ENCODE results near the gene TMEM31. TPM values are rescaled to one million over a fixed set of nuclear protein-coding genes. Genes with fewer than 3 reads are reported as not detected.

TMEM31 gene
- total RNA-seq, 1 donor from 2014 or later, result not detected

DNA sequence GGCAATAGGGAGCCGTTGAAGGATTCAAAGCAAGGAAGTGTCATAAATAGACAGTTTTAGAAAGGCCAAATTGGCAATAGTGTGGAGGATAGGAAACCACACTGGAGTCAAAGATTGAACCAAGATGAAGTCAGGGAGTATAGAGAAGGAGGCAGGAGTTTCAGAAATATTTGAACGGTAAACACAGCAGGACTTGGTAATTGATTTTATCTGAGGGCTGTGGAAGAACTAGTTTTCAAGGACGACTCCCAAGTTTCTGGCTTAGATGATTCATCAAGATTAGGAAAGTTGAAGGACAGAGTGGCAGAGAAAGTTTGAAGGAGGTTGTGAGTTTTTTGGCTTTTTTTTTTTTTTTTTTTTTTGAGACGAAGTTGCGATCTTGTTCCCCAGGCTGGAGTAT, 11.5 kb upstream of the TMEM31 start:
- intact Hi-C loops (cut with micrococcal nuclease), result no loop called here
- Histone ChIP-seq H3K36me3 (no peaks in the 10 kb centered on the region), H3K27me3 (ENCODE audit: low read depth) (no peaks in the 10 kb centered on the region), H3K9me3 (replicated peaks) (no peaks in the 10 kb centered on the region), H3K27ac (replicated peaks) (no peak overlapping the region), H3K4me3 (no peak overlapping the region), H3K4me1 (no peaks in the 10 kb centered on the region)
- TF ChIP-seq, protein P1, sequence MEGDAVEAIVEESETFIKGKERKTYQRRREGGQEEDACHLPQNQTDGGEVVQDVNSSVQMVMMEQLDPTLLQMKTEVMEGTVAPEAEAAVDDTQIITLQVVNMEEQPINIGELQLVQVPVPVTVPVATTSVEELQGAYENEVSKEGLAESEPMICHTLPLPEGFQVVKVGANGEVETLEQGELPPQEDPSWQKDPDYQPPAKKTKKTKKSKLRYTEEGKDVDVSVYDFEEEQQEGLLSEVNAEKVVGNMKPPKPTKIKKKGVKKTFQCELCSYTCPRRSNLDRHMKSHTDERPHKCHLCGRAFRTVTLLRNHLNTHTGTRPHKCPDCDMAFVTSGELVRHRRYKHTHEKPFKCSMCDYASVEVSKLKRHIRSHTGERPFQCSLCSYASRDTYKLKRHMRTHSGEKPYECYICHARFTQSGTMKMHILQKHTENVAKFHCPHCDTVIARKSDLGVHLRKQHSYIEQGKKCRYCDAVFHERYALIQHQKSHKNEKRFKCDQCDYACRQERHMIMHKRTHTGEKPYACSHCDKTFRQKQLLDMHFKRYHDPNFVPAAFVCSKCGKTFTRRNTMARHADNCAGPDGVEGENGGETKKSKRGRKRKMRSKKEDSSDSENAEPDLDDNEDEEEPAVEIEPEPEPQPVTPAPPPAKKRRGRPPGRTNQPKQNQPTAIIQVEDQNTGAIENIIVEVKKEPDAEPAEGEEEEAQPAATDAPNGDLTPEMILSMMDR (IDR thresholded peaks at IDR 0.05; ENCODE audit: borderline replicate concordance), result no peak
- no peak for DNase-seq

DNA sequence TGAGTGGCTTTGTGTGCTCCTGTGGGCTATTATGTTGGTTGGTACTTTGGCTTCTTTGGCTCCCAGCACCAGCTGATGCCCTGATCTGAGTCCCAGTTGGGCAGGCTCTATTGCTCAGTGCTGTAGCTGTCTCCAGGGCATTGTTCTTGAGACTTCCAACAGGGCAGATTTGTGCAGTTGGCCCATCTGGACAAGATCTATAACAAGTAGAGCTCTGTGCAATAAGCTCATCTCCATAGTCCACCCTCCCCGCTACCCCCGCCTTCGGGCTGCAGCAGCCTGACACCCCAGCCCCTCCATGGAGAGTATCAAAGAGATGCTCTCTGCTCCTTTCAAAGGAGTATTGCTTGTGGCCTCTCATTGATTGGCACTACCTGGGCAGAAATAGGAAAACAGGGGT, 5.8 kb upstream of the TMEM31 start:
- H3K27me3 ChIP-seq (ENCODE audit: low read depth), result no peaks in the 10 kb centered on the region
- no peaks in the 10 kb centered on the region for H3K36me3 ChIP-seq
- no peak overlapping the region for H3K4me3 ChIP-seq
- TF ChIP-seq, protein P1 (IDR thresholded peaks at IDR 0.05; ENCODE audit: borderline replicate concordance), result no peak
- H3K4me1 ChIP-seq, result no peaks in the 10 kb centered on the region
- H3K27ac ChIP-seq (replicated peaks), result no peak overlapping the region
- intact Hi-C loops (cut with micrococcal nuclease), result no loop called here
- DNase-seq, result no peak
- H3K9me3 ChIP-seq (replicated peaks), result no peaks in the 10 kb centered on the region

DNA sequence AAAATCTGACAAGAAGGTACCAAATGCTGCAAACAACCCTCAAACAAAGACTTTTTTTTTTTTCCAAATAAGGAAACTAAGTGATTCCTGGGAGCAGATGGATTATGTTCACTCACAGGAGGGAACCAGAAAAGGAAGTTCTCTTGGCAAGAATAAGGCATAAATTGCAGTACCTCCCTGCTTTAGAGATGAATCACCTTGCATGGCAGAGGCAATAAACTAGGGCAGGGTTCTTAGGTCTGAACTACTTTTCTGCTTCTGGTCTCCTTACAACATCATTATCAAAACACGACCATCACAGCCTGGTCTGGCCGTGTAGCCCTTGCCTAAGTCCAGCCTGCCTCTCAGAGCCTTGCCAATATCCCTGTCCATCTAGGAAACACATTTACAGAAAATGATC, 6.3 kb downstream of the TMEM31 start:
- H3K4me3 ChIP-seq, result no peak overlapping the region
- no peaks in the 10 kb centered on the region for H3K27me3 ChIP-seq (ENCODE audit: low read depth)
- H3K27ac ChIP-seq (replicated peaks), result no peak overlapping the region
- TF ChIP-seq, protein P1 (IDR thresholded peaks at IDR 0.05; ENCODE audit: borderline replicate concordance), result no peak
- H3K9me3 ChIP-seq (replicated peaks), result no peaks in the 10 kb centered on the region
- DNase-seq, result no peak
- intact Hi-C loops (cut with micrococcal nuclease), result no loop called here
- no peaks in the 10 kb centered on the region for H3K4me1 ChIP-seq
- H3K36me3 ChIP-seq, result no peaks in the 10 kb centered on the region

DNA sequence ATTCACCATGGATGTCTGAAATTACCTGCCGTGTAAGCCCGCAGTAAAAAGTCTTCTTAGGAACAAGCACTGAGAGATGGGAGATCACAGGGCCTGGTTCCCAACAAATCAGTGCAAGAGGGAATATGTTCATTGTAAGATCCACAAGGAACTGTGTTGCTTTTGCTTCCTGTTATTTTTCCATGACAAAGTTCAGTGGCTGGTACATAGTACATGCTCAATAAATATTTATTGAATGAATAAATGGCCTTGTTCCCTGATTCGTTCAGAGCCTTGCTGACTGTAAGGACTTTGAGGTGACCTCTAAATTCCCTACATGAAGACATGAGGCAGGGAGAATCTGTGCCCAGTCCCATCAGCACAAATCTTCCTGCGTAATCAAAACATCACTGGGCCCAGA, 7.4 kb downstream of the TMEM31 start:
- TF ChIP-seq, protein P1 (IDR thresholded peaks at IDR 0.05; ENCODE audit: borderline replicate concordance), result no peak
- Histone ChIP-seq H3K27me3 (ENCODE audit: low read depth) (no peaks in the 10 kb centered on the region), H3K4me3 (no peak overlapping the region), H3K4me1 (no peaks in the 10 kb centered on the region), H3K27ac (replicated peaks) (no peak overlapping the region), H3K9me3 (replicated peaks) (no peaks in the 10 kb centered on the region), H3K36me3 (no peaks in the 10 kb centered on the region)
- no peak for DNase-seq
- intact Hi-C loops (cut with micrococcal nuclease), result no loop called here

DNA sequence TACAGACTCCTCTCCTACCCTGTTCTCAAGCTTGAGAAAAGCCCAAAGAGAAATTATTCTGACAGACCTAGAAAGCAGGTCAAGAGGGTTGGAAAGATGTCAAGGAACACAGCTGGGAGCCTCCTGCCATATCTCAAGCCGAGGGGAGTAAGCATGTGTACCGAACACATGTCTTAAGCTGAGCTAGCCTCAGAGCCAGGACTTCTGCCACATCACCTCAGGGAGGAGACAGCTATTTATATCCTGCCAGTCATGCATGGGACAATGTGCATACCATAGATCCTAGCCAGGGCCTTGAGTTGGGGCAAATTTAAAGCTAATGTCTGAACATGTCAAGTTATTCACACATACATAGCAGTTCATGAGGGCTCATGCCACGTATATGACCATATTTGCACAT, 11.8 kb downstream of the TMEM31 start:
- peak; percentile 14 for DNase-seq
- TF ChIP-seq, protein P1 (IDR thresholded peaks at IDR 0.05; ENCODE audit: borderline replicate concordance), result no peak

DNA sequence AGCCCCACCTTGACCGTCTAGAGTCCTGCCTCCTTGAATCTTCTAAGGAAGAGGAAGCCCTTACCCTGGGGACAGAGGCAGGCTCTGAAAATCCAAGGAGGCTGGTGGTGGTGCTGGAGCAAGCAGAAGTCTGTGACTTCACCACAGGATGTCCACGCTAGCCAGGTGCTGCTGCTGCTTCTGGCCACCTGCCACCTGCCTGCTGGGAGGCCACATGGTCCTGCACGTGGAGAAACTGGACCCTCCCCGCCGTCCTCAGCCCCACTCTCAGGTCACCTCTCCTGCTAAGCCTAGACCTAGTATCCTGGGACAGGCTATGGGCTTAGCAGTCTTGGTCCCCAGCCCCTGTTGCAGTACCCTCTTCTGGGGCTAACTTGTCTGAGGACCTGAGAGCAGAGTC, 15.8 kb downstream of the TMEM31 start:
- Histone ChIP-seq H3K27ac (replicated peaks) (no peak overlapping the region), H3K27me3 (ENCODE audit: low read depth) (no peaks in the 10 kb centered on the region), H3K4me3 (no peak overlapping the region), H3K36me3 (no peaks in the 10 kb centered on the region), H3K9me3 (replicated peaks) (no peaks in the 10 kb centered on the region), H3K4me1 (peaks cover 8% of the 10 kb centered on the region)
- TF ChIP-seq, protein P1 (IDR thresholded peaks at IDR 0.05; ENCODE audit: borderline replicate concordance), result no peak
- no peak for DNase-seq
- intact Hi-C loops (cut with micrococcal nuclease), result no loop called here

More for the DNA sequence above, 11.8 kb downstream of the TMEM31 start:
- Histone ChIP-seq H3K4me3 (no peak overlapping the region), H3K27me3 (ENCODE audit: low read depth) (no peaks in the 10 kb centered on the region), H3K4me1 (no peaks in the 10 kb centered on the region), H3K27ac (replicated peaks) (no peak overlapping the region), H3K36me3 (no peaks in the 10 kb centered on the region), H3K9me3 (replicated peaks) (no peaks in the 10 kb centered on the region)
- intact Hi-C loops (cut with micrococcal nuclease), result no loop called here

All from left ventricle myocardium inferior (tissue), 1 donor.